Measurements from ENCODE around the gene CAPN2.

Gene CAPN2

DNA sequence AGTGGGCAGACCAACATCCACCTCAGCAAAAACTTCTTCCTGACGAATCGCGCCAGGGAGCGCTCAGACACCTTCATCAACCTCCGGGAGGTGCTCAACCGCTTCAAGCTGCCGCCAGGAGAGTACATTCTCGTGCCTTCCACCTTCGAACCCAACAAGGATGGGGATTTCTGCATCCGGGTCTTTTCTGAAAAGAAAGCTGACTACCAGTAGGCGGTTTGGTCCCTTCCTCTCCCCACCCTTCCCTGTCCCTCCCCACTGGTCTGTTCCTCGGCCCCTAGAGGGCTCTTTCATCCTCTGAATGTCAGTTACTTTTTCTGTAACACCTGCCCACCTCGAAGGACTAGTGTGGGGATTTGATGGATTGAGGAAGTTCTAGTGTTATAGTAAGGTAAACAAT is 46.9 kb downstream of the CAPN2 start:
- DNase-seq (ENCODE audit: low read depth in 1 of 2, low spot score in 1 of 2), result no peak
- Histone ChIP-seq H3K27me3 (ENCODE audit: insufficient read depth, poor library complexity, severe bottlenecking) (no peaks in the 10 kb centered on the region), H3K27ac (replicated peaks) (no peak overlapping the region), H3K4me3 (replicated peaks; ENCODE audit: insufficient read depth, low read length) (no peak overlapping the region)
- no peak for TF ChIP-seq GABPA (IDR thresholded peaks at IDR 0.05; ENCODE audit: low read depth)
- TF ChIP-seq, protein P1, sequence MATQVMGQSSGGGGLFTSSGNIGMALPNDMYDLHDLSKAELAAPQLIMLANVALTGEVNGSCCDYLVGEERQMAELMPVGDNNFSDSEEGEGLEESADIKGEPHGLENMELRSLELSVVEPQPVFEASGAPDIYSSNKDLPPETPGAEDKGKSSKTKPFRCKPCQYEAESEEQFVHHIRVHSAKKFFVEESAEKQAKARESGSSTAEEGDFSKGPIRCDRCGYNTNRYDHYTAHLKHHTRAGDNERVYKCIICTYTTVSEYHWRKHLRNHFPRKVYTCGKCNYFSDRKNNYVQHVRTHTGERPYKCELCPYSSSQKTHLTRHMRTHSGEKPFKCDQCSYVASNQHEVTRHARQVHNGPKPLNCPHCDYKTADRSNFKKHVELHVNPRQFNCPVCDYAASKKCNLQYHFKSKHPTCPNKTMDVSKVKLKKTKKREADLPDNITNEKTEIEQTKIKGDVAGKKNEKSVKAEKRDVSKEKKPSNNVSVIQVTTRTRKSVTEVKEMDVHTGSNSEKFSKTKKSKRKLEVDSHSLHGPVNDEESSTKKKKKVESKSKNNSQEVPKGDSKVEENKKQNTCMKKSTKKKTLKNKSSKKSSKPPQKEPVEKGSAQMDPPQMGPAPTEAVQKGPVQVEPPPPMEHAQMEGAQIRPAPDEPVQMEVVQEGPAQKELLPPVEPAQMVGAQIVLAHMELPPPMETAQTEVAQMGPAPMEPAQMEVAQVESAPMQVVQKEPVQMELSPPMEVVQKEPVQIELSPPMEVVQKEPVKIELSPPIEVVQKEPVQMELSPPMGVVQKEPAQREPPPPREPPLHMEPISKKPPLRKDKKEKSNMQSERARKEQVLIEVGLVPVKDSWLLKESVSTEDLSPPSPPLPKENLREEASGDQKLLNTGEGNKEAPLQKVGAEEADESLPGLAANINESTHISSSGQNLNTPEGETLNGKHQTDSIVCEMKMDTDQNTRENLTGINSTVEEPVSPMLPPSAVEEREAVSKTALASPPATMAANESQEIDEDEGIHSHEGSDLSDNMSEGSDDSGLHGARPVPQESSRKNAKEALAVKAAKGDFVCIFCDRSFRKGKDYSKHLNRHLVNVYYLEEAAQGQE (IDR thresholded peaks at IDR 0.05; ENCODE audit: insufficient replicate concordance, low read depth), result no peak
- TF ChIP-seq, protein P2, sequence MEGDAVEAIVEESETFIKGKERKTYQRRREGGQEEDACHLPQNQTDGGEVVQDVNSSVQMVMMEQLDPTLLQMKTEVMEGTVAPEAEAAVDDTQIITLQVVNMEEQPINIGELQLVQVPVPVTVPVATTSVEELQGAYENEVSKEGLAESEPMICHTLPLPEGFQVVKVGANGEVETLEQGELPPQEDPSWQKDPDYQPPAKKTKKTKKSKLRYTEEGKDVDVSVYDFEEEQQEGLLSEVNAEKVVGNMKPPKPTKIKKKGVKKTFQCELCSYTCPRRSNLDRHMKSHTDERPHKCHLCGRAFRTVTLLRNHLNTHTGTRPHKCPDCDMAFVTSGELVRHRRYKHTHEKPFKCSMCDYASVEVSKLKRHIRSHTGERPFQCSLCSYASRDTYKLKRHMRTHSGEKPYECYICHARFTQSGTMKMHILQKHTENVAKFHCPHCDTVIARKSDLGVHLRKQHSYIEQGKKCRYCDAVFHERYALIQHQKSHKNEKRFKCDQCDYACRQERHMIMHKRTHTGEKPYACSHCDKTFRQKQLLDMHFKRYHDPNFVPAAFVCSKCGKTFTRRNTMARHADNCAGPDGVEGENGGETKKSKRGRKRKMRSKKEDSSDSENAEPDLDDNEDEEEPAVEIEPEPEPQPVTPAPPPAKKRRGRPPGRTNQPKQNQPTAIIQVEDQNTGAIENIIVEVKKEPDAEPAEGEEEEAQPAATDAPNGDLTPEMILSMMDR (IDR thresholded peaks at IDR 0.05; ENCODE audit: insufficient read depth, low read length), result no peak
- TF ChIP-seq SPI1 (IDR thresholded peaks at IDR 0.05; ENCODE audit: borderline replicate concordance, low read depth), result no peak
- TF ChIP-seq POLR2AphosphoS5 (IDR thresholded peaks at IDR 0.05; ENCODE audit: low read depth), result no peak

DNA sequence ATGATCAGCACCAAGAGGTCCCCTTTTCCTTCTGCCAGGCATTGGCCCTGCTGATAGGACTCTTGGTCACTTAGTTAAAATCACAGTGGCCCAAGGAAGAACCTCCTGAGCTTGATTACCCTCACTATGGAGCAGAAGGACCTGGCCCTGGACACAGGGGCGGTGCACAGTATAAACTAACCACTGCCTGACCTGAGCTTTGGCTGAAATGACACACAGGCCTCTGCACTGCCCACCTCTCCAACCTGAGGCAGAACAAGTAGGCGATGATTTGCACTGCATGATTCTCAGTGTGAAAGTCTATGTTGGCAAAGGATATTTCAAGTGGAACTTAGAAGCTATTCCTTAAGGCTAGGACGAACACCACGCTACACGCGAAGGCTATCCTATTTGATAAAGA is 48.5 kb downstream of the CAPN2 start:
- no peak overlapping the region for H3K4me3 ChIP-seq (replicated peaks; ENCODE audit: insufficient read depth, low read length)
- no peaks in the 10 kb centered on the region for H3K27me3 ChIP-seq (ENCODE audit: insufficient read depth, poor library complexity, severe bottlenecking)
- no peak overlapping the region for H3K27ac ChIP-seq (replicated peaks)
- TF ChIP-seq, protein P1 (IDR thresholded peaks at IDR 0.05; ENCODE audit: insufficient replicate concordance, low read depth), result no peak
- TF ChIP-seq POLR2AphosphoS5 (IDR thresholded peaks at IDR 0.05; ENCODE audit: low read depth) (no peak), GABPA (IDR thresholded peaks at IDR 0.05; ENCODE audit: low read depth) (no peak), SPI1 (IDR thresholded peaks at IDR 0.05; ENCODE audit: borderline replicate concordance, low read depth) (no peak)
- TF ChIP-seq, protein P2 (IDR thresholded peaks at IDR 0.05; ENCODE audit: insufficient read depth, low read length), result no peak
- no peak for DNase-seq (ENCODE audit: low read depth in 1 of 2, low spot score in 1 of 2)

DNA sequence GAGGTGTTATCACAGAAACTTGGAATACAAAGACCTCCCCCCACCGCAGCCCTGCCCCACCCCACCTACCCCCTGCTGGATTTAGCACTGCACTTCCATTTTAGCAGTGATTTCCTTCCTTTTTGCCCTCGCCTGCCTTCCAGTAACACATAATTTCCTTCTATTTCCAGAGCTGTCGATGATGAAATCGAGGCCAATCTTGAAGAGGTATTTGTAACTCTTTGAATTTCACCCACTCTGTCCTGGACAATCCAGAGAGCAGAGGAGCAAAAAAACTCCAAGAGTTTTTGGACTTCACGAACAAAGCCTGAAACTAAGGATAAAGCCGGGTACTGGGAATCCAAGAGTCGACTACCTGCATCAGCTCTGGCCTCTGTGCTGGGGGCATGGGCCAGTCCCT is 49.1 kb downstream of the CAPN2 start:
- no peak overlapping the region for H3K27ac ChIP-seq (replicated peaks)
- H3K4me3 ChIP-seq (replicated peaks; ENCODE audit: insufficient read depth, low read length), result no peak overlapping the region
- TF ChIP-seq, protein P1 (IDR thresholded peaks at IDR 0.05; ENCODE audit: insufficient replicate concordance, low read depth), result no peak
- TF ChIP-seq POLR2AphosphoS5 (IDR thresholded peaks at IDR 0.05; ENCODE audit: low read depth) (no peak), GABPA (IDR thresholded peaks at IDR 0.05; ENCODE audit: low read depth) (no peak), SPI1 (IDR thresholded peaks at IDR 0.05; ENCODE audit: borderline replicate concordance, low read depth) (no peak)
- TF ChIP-seq, protein P2 (IDR thresholded peaks at IDR 0.05; ENCODE audit: insufficient read depth, low read length), result no peak
- no peak for DNase-seq (ENCODE audit: low read depth in 1 of 2, low spot score in 1 of 2)
- no peaks in the 10 kb centered on the region for H3K27me3 ChIP-seq (ENCODE audit: insufficient read depth, poor library complexity, severe bottlenecking)
